CD14-positive monocyte (primary cell): ENCODE data around the gene DSCAML1. TPM values are rescaled to one million over a fixed set of nuclear protein-coding genes. Genes with fewer than 3 reads are reported as not detected.

Experiments used
- DNase-seq, 3 donors: peaks; one replicate each; pipeline ENCODE4 v3.0.0-alpha.2; 2011 to 2022
- H2AFZ ChIP-seq: 2 replicates; pipeline ENCODE4 v1.6.0; 2012; ENCODE audit warnings: mild to moderate bottlenecking, low read depth, low read length, inconsistent platforms; ENCODE audit not compliant: insufficient read depth, poor library complexity, severe bottlenecking
- H3K27ac ChIP-seq, 2 donors: 1 replicate in 1 of 2; 2 replicates in 1 of 2; pipeline ENCODE4 v1.5.1; 2012 to 2013; ENCODE audit warnings: low read length in 2 of 2, control low read depth in 1 of 2, inconsistent platforms in 1 of 2, low read depth in 1 of 2, mild to moderate bottlenecking in 1 of 2
- H3K27me3 ChIP-seq, 2 donors: one replicate each; pipeline versions ENCODE4 v1.6.0 to v1.6.1; 2011 to 2013; ENCODE audit warnings: low read length in 2 of 2; ENCODE audit not compliant: control insufficient read depth in 2 of 2, insufficient read depth in 2 of 2
- H3K36me3 ChIP-seq, 2 donors: replicated peaks in 1 of 2; 1 replicate in 1 of 2; 2 replicates in 1 of 2; pipeline versions ENCODE4 v1.5.1 to v1.6.1; 2012 to 2013; ENCODE audit warnings: low read length in 2 of 2, control low read depth in 1 of 2, inconsistent platforms in 1 of 2, mild to moderate bottlenecking in 1 of 2; ENCODE audit not compliant: insufficient read depth in 2 of 2, control insufficient read depth in 1 of 2
- H3K4me1 ChIP-seq, 2 donors: 1 replicate in 1 of 2; 2 replicates in 1 of 2; pipeline versions ENCODE4 v1.5.1 to v1.6.1; 2012 to 2013; ENCODE audit warnings: low read length in 2 of 2, control low read depth in 1 of 2, inconsistent platforms in 1 of 2, mild to moderate bottlenecking in 1 of 2, moderate library complexity in 1 of 2; ENCODE audit not compliant: insufficient read depth in 2 of 2, control insufficient read depth in 1 of 2
- H3K4me2 ChIP-seq: replicated peaks from 2 replicates; pipeline ENCODE3; 2012; ENCODE audit warnings: low read length, moderate library complexity, mild to moderate bottlenecking; ENCODE audit not compliant: poor library complexity, severe bottlenecking; ENCODE audit errors: extremely low read depth
- H3K4me3 ChIP-seq, 3 experiments: fragments of 200-600 bp in 1 of 3; sonication (generic) in 1 of 3; replicated peaks in 1 of 3; 1 replicate in 2 of 3; 2 replicates in 1 of 3; pipeline ENCODE4 v1.5.1; 2011 to 2013; ENCODE audit warnings: low read length in 3 of 3, mild to moderate bottlenecking in 3 of 3, control low read depth in 2 of 3, low read depth in 2 of 3, inconsistent platforms in 1 of 3, moderate library complexity in 1 of 3
- H3K79me2 ChIP-seq: 2 replicates; pipeline ENCODE4 v1.6.0; 2012; ENCODE audit warnings: mild to moderate bottlenecking, control low read depth, inconsistent platforms, low read length, moderate library complexity; ENCODE audit not compliant: insufficient read depth
- H3K9ac ChIP-seq: 2 replicates; pipeline ENCODE4 v1.6.0; 2017; ENCODE audit warnings: low read length, mild to moderate bottlenecking; ENCODE audit not compliant: insufficient read depth, poor library complexity, severe bottlenecking
- H3K9me3 ChIP-seq, 2 donors: replicated peaks in 1 of 2; 1 replicate in 1 of 2; 2 replicates in 1 of 2; pipeline versions ENCODE4 v1.5.1 to v1.6.1; 2012 to 2013; ENCODE audit warnings: low read length in 2 of 2, control low read depth in 1 of 2; ENCODE audit not compliant: control insufficient read depth in 1 of 2, insufficient read depth in 1 of 2
- H4K20me1 ChIP-seq: 2 replicates; pipeline ENCODE4 v1.6.0; 2012; ENCODE audit warnings: mild to moderate bottlenecking, low read length, control low read depth, moderate library complexity; ENCODE audit not compliant: insufficient read depth
- H3K27ac Mint-ChIP-seq, 7 donors: one replicate each; pipeline ENCODE4 v1.8.0; 2020; ENCODE audit warnings: mild to moderate bottlenecking in 7 of 7, mixed read lengths in 7 of 7, moderate library complexity in 6 of 7, inconsistent platforms in 2 of 7
- H3K27me3 Mint-ChIP-seq, 3 donors: one replicate each; pipeline ENCODE4 v1.8.0; 2021 to 2022; ENCODE audit warnings: low read depth in 3 of 3, mild to moderate bottlenecking in 3 of 3, mixed read lengths in 3 of 3, moderate library complexity in 3 of 3, inconsistent platforms in 1 of 3
- H3K36me3 Mint-ChIP-seq, 2 donors: one replicate each; pipeline ENCODE4 v1.8.0; 2020; ENCODE audit warnings: mixed read lengths in 2 of 2, inconsistent platforms in 1 of 2, mild to moderate bottlenecking in 1 of 2
- H3K4me1 Mint-ChIP-seq: one replicate; pipeline ENCODE4 v1.8.0; 2020; ENCODE audit warnings: mild to moderate bottlenecking, mixed read lengths
- H3K4me3 Mint-ChIP-seq, 2 donors: one replicate each; pipeline ENCODE4 v1.8.0; 2020; ENCODE audit warnings: mild to moderate bottlenecking in 2 of 2, mixed read lengths in 2 of 2, moderate library complexity in 1 of 2
- H3K9me3 Mint-ChIP-seq, 7 donors: one replicate each; pipeline ENCODE4 v1.8.0; 2020 to 2022; ENCODE audit warnings: mixed read lengths in 7 of 7, mild to moderate bottlenecking in 6 of 7, moderate library complexity in 6 of 7, inconsistent platforms in 2 of 7
- WGBS: methylation state at CpG from one replicate; pipeline ENCODE4 v1.1.5; 2013; ENCODE audit warnings: missing lambda C conversion rate; ENCODE audit not compliant: insufficient coverage; 5-methylcytosine and 5-hydroxymethylcytosine counted together
- intact Hi-C, 2 donors: fragments of 100-400 bp; cut with micrococcal nuclease; formaldehyde crosslinking; loops; one replicate each; pipeline versions ENCODE4 v1.15.0 to v1.15.1; 2023
- polyA plus RNA-seq, 3 donors: library from polyadenylated mRNA; depleted of rRNA in 1 of 3; unstranded in 2 of 3; stranded (reverse) in 1 of 3; fragments of 300-500 nt in 2 of 3; fragments of >200 nt in 1 of 3; fragmentation: Illumina TruSeq in 2 of 3; gene quantifications; 1 replicate in 2 of 3; 2 replicates in 1 of 3; pipeline ENCODE4 v1.2.3, GENCODE V29; 2012 to 2021
- TF ChIP-seq, protein P1 (sequence below): fragments of 200-600 bp; IDR thresholded peaks from one replicate; pipeline ENCODE4 v1.8.0; 2022; ENCODE audit warnings: antibody characterized with exemption, mild to moderate bottlenecking

Gene DSCAML1
- polyA plus RNA-seq, 3 donors = not detected

GRCh38 chr11:117380676-117381075 is 416.3 kb downstream of the DSCAML1 start:
- intact Hi-C loops = no loop called here
- no peak overlapping the region for H3K4me2 ChIP-seq
- H2AFZ ChIP-seq = no peak overlapping the region
- Mint-ChIP-seq H3K4me3 (no peak overlapping the region), H3K4me1 (no peaks in the 10 kb centered on the region), H3K36me3 (peaks cover 82 to 90% of the 10 kb centered on the region in 2 donors), H3K27me3 (peaks cover 0 to 1% (median 0%) of the 10 kb centered on the region in 3 donors), H3K9me3 (no peaks in the 10 kb centered on the region), H3K27ac (no peak overlapping the region)
- TF ChIP-seq, protein P1, sequence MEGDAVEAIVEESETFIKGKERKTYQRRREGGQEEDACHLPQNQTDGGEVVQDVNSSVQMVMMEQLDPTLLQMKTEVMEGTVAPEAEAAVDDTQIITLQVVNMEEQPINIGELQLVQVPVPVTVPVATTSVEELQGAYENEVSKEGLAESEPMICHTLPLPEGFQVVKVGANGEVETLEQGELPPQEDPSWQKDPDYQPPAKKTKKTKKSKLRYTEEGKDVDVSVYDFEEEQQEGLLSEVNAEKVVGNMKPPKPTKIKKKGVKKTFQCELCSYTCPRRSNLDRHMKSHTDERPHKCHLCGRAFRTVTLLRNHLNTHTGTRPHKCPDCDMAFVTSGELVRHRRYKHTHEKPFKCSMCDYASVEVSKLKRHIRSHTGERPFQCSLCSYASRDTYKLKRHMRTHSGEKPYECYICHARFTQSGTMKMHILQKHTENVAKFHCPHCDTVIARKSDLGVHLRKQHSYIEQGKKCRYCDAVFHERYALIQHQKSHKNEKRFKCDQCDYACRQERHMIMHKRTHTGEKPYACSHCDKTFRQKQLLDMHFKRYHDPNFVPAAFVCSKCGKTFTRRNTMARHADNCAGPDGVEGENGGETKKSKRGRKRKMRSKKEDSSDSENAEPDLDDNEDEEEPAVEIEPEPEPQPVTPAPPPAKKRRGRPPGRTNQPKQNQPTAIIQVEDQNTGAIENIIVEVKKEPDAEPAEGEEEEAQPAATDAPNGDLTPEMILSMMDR = no peak
- DNase-seq = no peak
- H3K9ac ChIP-seq = no peak overlapping the region
- H3K4me3 ChIP-seq = no peak overlapping the region
- H3K27me3 ChIP-seq = no peaks in the 10 kb centered on the region
- no peaks in the 10 kb centered on the region for H3K9me3 ChIP-seq
- no peaks in the 10 kb centered on the region for H3K4me1 ChIP-seq
- H3K27ac ChIP-seq = no peak overlapping the region
- H4K20me1 ChIP-seq = no peaks in the 10 kb centered on the region
- no peaks in the 10 kb centered on the region for H3K79me2 ChIP-seq
- 94% methylated on average over 4 of the region's 4 CpGs for WGBS
- peaks cover 55 to 96% of the 10 kb centered on the region in 2 donors for H3K36me3 ChIP-seq

DNA sequence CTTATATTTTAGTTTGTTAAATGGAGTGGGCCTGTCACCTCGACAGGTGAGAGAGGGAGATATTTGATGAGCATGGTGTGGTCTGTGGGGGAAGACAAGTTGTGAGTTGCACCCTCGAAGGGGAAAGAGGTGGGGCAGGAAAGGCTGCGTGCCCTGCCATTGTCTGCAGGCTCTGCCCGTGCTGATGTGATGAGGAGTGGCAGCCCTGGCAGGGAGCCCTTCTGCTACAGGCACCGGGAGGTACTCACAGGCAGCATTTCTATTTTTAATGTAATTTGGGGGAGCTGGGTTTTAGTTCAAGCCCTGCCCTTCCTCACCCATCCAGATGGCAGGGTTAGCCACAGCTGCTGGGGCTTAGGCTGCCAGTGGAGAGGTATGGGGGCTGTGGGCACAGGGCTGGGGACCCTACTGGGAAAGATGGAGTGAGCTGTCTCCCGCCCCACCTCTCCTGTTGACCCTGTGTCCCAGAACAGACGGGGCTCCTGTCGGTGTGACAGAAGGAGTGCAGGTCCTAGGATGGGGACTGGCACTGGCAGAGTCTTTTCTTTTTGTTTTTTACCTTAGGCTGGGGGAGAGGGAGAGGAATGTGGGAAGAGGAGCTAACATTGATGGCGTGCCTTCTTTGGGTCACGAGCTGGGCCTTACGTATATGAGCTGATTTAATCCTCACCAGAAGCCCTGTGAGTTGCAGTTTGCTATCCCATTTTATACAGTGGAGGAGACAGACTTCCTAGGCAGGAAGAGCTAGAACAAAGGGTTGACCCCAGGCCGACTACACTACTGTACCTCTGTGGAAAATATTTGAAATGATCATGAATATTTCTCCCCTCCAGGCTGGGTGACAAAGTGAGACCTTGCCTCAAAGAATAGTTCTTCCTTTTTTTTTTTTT is 417.8 kb downstream of the DSCAML1 start:
- intact Hi-C loops = no loop called here
- DNase-seq = no peak
- H3K27ac ChIP-seq = no peak overlapping the region
- Mint-ChIP-seq H3K27ac (peak overlapping the region in 4 of 7 donors; percentile 5 to 54 (median 20)), H3K9me3 (no peaks in the 10 kb centered on the region), H3K4me3 (no peak overlapping the region), H3K4me1 (no peaks in the 10 kb centered on the region), H3K27me3 (peaks cover 0 to 1% (median 0%) of the 10 kb centered on the region in 3 donors), H3K36me3 (peaks cover 81 to 91% of the 10 kb centered on the region in 2 donors)
- no peaks in the 10 kb centered on the region for H4K20me1 ChIP-seq
- no peaks in the 10 kb centered on the region for H3K9me3 ChIP-seq
- no peaks in the 10 kb centered on the region for H3K4me1 ChIP-seq
- WGBS = 94% methylated on average over 8 of the region's 12 CpGs
- H2AFZ ChIP-seq = no peak overlapping the region
- no peak overlapping the region for H3K9ac ChIP-seq
- no peaks in the 10 kb centered on the region for H3K27me3 ChIP-seq
- no peaks in the 10 kb centered on the region for H3K79me2 ChIP-seq
- peaks cover 52 to 96% of the 10 kb centered on the region in 2 donors for H3K36me3 ChIP-seq
- TF ChIP-seq, protein P1 = no peak
- no peak overlapping the region for H3K4me3 ChIP-seq
- no peak overlapping the region for H3K4me2 ChIP-seq

Other genes starting within 250 kb of the DSCAML1 start
- gene FXYD2, start 27.5 kb upstream of the DSCAML1 start, polyA plus RNA-seq = 1 to 10 TPM in 2 of 3 donors, under 1 TPM in 1; 0.96 to 4.4 (median 2.5) TPM
- gene FXYD6, start 79.4 kb upstream of the DSCAML1 start, polyA plus RNA-seq = 10 to 100 TPM; 36.4 to 52.1 (median 44.1) TPM
- gene TMPRSS13, start 132.2 kb upstream of the DSCAML1 start, polyA plus RNA-seq = 1 to 10 TPM in 1 of 3 donors, under 1 TPM in 2; 0.17 to 2.4 (median 0.37) TPM
- 100 to 1,000 TPM; 152 to 413 (median 226) TPM for gene IL10RA, start 189.2 kb upstream of the DSCAML1 start, polyA plus RNA-seq